ENCODE results near the gene FIGLA.

FIGLA gene

GRCh38 chr2:70790136-70790828, at the start of gene FIGLA:
Gene FIGLA (minus strand): TSS chr2:70790643. CDS start chr2:70790638, 5 bp downstream.
- DNase-seq (ENCODE audit: low read depth) = no peak

GRCh38 chr2:70837980-70838925, 47.8 kb upstream of the FIGLA start:
- no peak for DNase-seq (ENCODE audit: low read depth)

- no peak for DNase-seq (ENCODE audit: low read depth)
Observed at GRCh38 chr2:70835643-70836042, 45.2 kb upstream of the FIGLA start, which contains the start of gene CD207. Gene CD207 (minus strand): TSS chr2:70835816. CDS start chr2:70835776, 40 bp downstream.

GRCh38 chr2:70834881-70835280, 44.4 kb upstream of the FIGLA start:
- no peak for DNase-seq (ENCODE audit: low read depth)

- DNase-seq (ENCODE audit: low read depth) = no peak
Observed at GRCh38 chr2:70834106-70834505, 43.7 kb upstream of the FIGLA start.

- no peak for DNase-seq (ENCODE audit: low read depth)
Observed at GRCh38 chr2:70833246-70833645, 42.8 kb upstream of the FIGLA start.

GRCh38 chr2:70832386-70832785, 41.9 kb upstream of the FIGLA start:
- DNase-seq (ENCODE audit: low read depth) = no peak

- no peak for DNase-seq (ENCODE audit: low read depth)
Observed at GRCh38 chr2:70831861-70832260, 41.4 kb upstream of the FIGLA start.

GRCh38 chr2:70830366-70830765, 39.9 kb upstream of the FIGLA start:
- DNase-seq (ENCODE audit: low read depth) = no peak

- no peak for DNase-seq (ENCODE audit: low read depth)
Observed at GRCh38 chr2:70829916-70830315, 39.5 kb upstream of the FIGLA start.

- no peak for DNase-seq (ENCODE audit: low read depth)
Observed at GRCh38 chr2:70828914-70829824, 38.7 kb upstream of the FIGLA start.

GRCh38 chr2:70828115-70828514, 37.7 kb upstream of the FIGLA start:
- no peak for DNase-seq (ENCODE audit: low read depth)

- no peak for DNase-seq (ENCODE audit: low read depth)
Observed at GRCh38 chr2:70827388-70827787, 36.9 kb upstream of the FIGLA start.

GRCh38 chr2:70826696-70827350, 36.4 kb upstream of the FIGLA start:
- no peak for DNase-seq (ENCODE audit: low read depth)

GRCh38 chr2:70823249-70823648, 32.8 kb upstream of the FIGLA start:
- no peak for DNase-seq (ENCODE audit: low read depth)

GRCh38 chr2:70822843-70823242, 32.4 kb upstream of the FIGLA start:
- no peak for DNase-seq (ENCODE audit: low read depth)

- DNase-seq (ENCODE audit: low read depth) = no peak
Observed at GRCh38 chr2:70820499-70820898, 30.1 kb upstream of the FIGLA start, which contains the start of gene CLEC4F. Gene CLEC4F (minus strand): TSS chr2:70820599. CDS start chr2:70820523, 76 bp downstream.

- no peak for DNase-seq (ENCODE audit: low read depth)
Observed at GRCh38 chr2:70817284-70817954, 27.0 kb upstream of the FIGLA start.

- DNase-seq (ENCODE audit: low read depth) = no peak
Observed at GRCh38 chr2:70816726-70817125, 26.3 kb upstream of the FIGLA start.

All from T-helper 22 cell (primary cell).